DND-41 (cell line): Measurements from ENCODE around the gene CCDC142.

Experiments used
- ATAC-seq: fragments of 200-7000 bp; cut with Tn5 transposase; 3 replicates; pipeline ENCODE4 v1.9.1; 2021; ENCODE audit warnings: low read depth; ENCODE audit not compliant: insufficient read depth
- DNase-seq: peaks from one replicate; pipeline ENCODE4 v3.0.0-alpha.2; 2020
- H2AFZ ChIP-seq: 2 replicates; pipeline ENCODE4 v1.6.0; 2012; ENCODE audit warnings: low read depth, low read length
- H3K27ac ChIP-seq: 2 replicates; pipeline ENCODE4 v1.5.1; 2012; ENCODE audit warnings: low read length, inconsistent platforms
- H3K27me3 ChIP-seq: fragments of 200-600 bp; sonication (generic); 2 replicates; pipeline ENCODE4 v1.6.0; 2012; ENCODE audit warnings: low read length, mild to moderate bottlenecking, inconsistent platforms; ENCODE audit not compliant: insufficient read depth, poor library complexity
- H3K36me3 ChIP-seq: 2 replicates; pipeline ENCODE4 v1.5.1; 2012; ENCODE audit warnings: low read length, inconsistent platforms; ENCODE audit not compliant: insufficient read depth
- H3K4me1 ChIP-seq: 2 replicates; pipeline ENCODE4 v1.5.1; 2012; ENCODE audit warnings: mild to moderate bottlenecking, low read length; ENCODE audit not compliant: insufficient read depth
- H3K4me2 ChIP-seq: 2 replicates; pipeline ENCODE4 v1.6.0; 2012; ENCODE audit warnings: mild to moderate bottlenecking, moderate library complexity, low read length, inconsistent platforms; ENCODE audit not compliant: insufficient read depth
- H3K4me3 ChIP-seq, 2 experiments: fragments of 200-600 bp in 1 of 2; shearing (Covaris generic) in 1 of 2; 2 replicates each; pipeline ENCODE4 v1.5.1; 2012 to 2016; ENCODE audit warnings: inconsistent platforms in 2 of 2, low read length in 2 of 2, mild to moderate bottlenecking in 2 of 2, low read depth in 1 of 2, moderate library complexity in 1 of 2
- H3K79me2 ChIP-seq: 2 replicates; pipeline ENCODE4 v1.6.0; 2012; ENCODE audit warnings: low read length, inconsistent platforms; ENCODE audit not compliant: insufficient read depth
- H3K9ac ChIP-seq: 2 replicates; pipeline ENCODE4 v1.6.0; 2012; ENCODE audit warnings: low read depth, mild to moderate bottlenecking, inconsistent platforms, low read length, moderate library complexity
- H3K9me3 ChIP-seq: 2 replicates; pipeline ENCODE4 v1.5.1; 2012; ENCODE audit warnings: low read length, moderate library complexity, mild to moderate bottlenecking, inconsistent platforms; ENCODE audit not compliant: insufficient read depth, severe bottlenecking
- H4K20me1 ChIP-seq: 2 replicates; pipeline ENCODE4 v1.6.0; 2012; ENCODE audit warnings: low read length; ENCODE audit not compliant: insufficient read depth
- CTCF ChIP-seq: IDR thresholded peaks from 2 replicates; pipeline ENCODE4 v1.5.1; 2012; ENCODE audit warnings: borderline replicate concordance, low read length, moderate library complexity, mild to moderate bottlenecking; ENCODE audit not compliant: poor library complexity, severe bottlenecking; ENCODE audit errors: extremely low read depth
- EZH2 ChIP-seq: IDR thresholded peaks from 3 replicates; pipeline ENCODE4 v1.6.1; 2012; ENCODE audit warnings: borderline replicate concordance, low read depth, mild to moderate bottlenecking, moderate library complexity, low read length, inconsistent platforms; ENCODE audit not compliant: severe bottlenecking

Gene CCDC142

DNA sequence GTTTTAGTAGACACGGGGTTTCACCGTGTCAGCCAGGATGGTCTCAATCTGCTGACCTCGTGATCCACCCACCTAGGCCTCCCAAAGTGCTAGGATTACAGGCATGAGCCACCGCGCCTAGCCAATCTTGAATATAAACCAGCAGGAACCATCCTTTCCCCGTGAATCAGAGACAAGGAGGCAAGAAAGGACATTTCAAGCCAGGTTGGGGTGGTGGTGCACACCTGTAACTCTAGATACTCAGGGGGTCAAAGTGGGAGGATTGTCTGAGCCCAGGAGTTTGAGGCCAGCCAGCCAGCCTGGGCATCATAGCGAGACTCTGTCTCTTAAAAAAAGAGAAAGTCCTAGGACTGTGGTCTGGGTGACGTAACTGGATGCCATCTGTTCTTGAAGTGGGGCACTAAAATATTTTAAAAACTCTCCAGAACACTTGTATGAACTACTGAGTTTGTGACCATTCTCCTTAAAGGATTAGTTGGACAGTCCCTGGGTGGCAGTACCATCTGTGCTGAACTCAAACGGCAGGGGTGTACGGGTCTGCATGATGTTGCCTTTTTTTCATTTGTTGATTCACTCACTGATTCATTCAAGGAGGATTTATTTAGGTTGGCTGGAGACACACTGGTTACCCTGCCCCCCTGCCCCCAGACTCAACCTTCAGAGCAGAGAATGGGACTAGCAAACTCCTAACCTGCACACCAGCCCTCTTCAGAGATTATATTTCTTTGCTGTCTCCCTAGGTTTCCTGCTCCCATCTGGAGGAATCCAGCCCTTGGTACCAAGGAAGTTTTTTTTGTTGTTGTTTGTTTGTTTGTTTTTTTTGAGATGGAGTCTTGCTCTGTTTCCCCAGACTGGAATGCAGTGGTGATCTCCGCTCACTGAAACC, 28.5 kb upstream of the CCDC142 start:
- Histone ChIP-seq H3K9ac (no peak overlapping the region), H3K4me1 (peaks cover 26% of the 10 kb centered on the region), H3K4me3 (no peak overlapping the region), H2AFZ (no peak overlapping the region), H3K27me3 (peaks cover 19% of the 10 kb centered on the region), H3K27ac (no peak overlapping the region), H3K79me2 (peaks cover 7% of the 10 kb centered on the region), H3K4me2 (no peak overlapping the region), H3K9me3 (no peaks in the 10 kb centered on the region), H4K20me1 (no peaks in the 10 kb centered on the region), H3K36me3 (no peaks in the 10 kb centered on the region; the same call in 1 of the 2 replicates)
- ATAC-seq (no peak), DNase-seq (no peak)
- TF ChIP-seq CTCF (no peak), EZH2 (no peak)

- ATAC-seq: no peak
- H3K79me2 ChIP-seq: peaks cover 14% of the 10 kb centered on the region
- H3K27me3 ChIP-seq: peaks cover 19% of the 10 kb centered on the region
- peaks cover 8% of the 10 kb centered on the region for H3K36me3 ChIP-seq
- H4K20me1 ChIP-seq: no peaks in the 10 kb centered on the region
- no peak overlapping the region for H3K4me2 ChIP-seq
- peaks cover 37% of the 10 kb centered on the region for H3K4me1 ChIP-seq
- no peak overlapping the region for H2AFZ ChIP-seq
- no peak overlapping the region for H3K9ac ChIP-seq
- no peaks in the 10 kb centered on the region for H3K9me3 ChIP-seq
- H3K27ac ChIP-seq: no peak overlapping the region
- H3K4me3 ChIP-seq: no peak overlapping the region
- TF ChIP-seq EZH2: no peak
- TF ChIP-seq CTCF: no peak
- DNase-seq: no peak
Observed at GRCh38 chr2:74510272-74510671, 27.5 kb upstream of the CCDC142 start.

GRCh38 chr2:74507926-74508520, 25.2 kb upstream of the CCDC142 start:
- Histone ChIP-seq H3K9ac (peak overlapping the region; percentile 69), H3K36me3 (peaks cover 11% of the 10 kb centered on the region), H4K20me1 (no peaks in the 10 kb centered on the region), H3K4me3 (peak overlapping the region; percentile 37 to 72), H2AFZ (peak overlapping the region; percentile 88), H3K4me2 (peak overlapping the region; percentile 89), H3K9me3 (no peaks in the 10 kb centered on the region), H3K27ac (peak overlapping the region; percentile 96), H3K27me3 (peaks cover 5% of the 10 kb centered on the region), H3K79me2 (peaks cover 14% of the 10 kb centered on the region), H3K4me1 (peaks cover 36% of the 10 kb centered on the region)
- no peak for TF ChIP-seq EZH2
- peak; percentile 7 for TF ChIP-seq CTCF
- ATAC-seq: peak; percentile 16; the same call in 2 of the 3 replicates
- no peak for DNase-seq
